ENCODE measurements around the gene LHX6. TPM values are rescaled to one million over a fixed set of nuclear protein-coding genes. Genes with fewer than 3 reads are reported as not detected.
A peak's percentile ranks its signal among the peaks of the same experiment; 100 is the strongest.

The LHX6 gene
- total RNA-seq, 1 experiment from 2014 or later = 11.1 TPM

DNA sequence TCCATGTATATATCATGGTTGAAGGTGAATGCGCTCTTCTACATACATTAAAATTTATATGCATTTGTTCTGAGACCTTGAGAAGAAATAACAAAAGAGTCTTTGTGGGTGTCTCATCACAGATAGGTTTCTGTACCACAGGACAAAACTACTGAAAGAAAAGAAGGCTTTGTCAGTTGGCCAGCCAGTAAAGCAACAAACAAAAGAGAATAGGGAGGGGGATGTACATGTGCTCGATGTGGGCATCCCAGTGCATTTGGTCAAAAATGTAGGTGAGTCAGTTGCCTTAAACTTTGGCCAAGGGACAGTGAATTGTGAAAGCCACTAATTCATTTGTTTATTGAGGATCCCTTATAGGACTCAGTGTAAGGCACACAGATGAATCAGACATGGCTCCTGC, 22.6 kb upstream of the LHX6 start:
- intact Hi-C loops (cut with micrococcal nuclease) = no loop called here
- no TSS peak for BruUV-seq (replicated peaks)
- H3K27ac ChIP-seq (ENCODE audit: low read length) = 0 out of 2 replicates have a peak overlapping the region, but pooled peaks have one; percentile 23

DNA sequence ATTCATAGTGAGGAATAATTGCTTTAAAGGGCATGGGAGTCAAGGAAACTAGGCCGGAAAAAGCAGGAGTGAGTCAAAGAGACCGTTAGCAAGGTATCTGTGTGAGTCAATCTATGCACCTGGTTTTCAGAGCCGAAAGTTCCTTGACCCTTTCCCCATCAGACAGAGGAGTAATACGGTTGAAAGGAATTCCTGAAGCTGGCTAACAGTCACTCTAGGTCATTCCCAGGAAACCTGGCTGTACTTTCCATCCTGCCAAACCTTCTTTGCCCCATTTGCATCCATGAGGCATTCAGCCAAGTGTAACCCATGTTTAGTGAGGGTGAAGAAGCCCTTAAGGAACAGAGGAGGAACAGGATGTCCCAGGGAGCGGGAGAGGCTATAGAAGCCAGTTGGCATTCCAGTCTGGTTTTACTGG, 19.7 kb upstream of the LHX6 start:
- DNase-seq = peak; percentile 90
- Histone ChIP-seq H3K79me2 (ENCODE audit: low read length) (peaks cover 4% of the 10 kb centered on the region; the same call in 1 of the 2 replicates), H3K4me3 (ENCODE audit: low read length) (peak overlapping the region; percentile 9; the same call in 1 of the 2 replicates), H3K27ac (ENCODE audit: low read length) (peak overlapping the region; percentile 91), H3F3A (ENCODE audit: low read length, unreplicated experiment) (peaks cover 3% of the 10 kb centered on the region), H3K27me3 (ENCODE audit: low read length) (no peaks in the 10 kb centered on the region), H3K36me3 (ENCODE audit: low read depth, low read length) (peaks cover 43% of the 10 kb centered on the region), H3K9ac (ENCODE audit: low read length) (peak overlapping the region; percentile 22), H2AFZ (ENCODE audit: low read length) (no peak overlapping the region), H4K20me1 (ENCODE audit: low read length) (no peaks in the 10 kb centered on the region), H3K4me1 (ENCODE audit: insufficient read depth, low read length) (peaks cover 21% of the 10 kb centered on the region), H3K4me2 (ENCODE audit: low read length) (peak overlapping the region; percentile 42), H3K9me2 (replicated peaks; ENCODE audit: low read length) (no peaks in the 10 kb centered on the region), H3K9me3 (ENCODE audit: low read length) (no peaks in the 10 kb centered on the region)
- ChIA-PET POLR2A (ENCODE audit: unreplicated experiment) (no interaction called here), CTCF (no interaction called here)
- no peak for TF ChIP-seq EZH2 (IDR thresholded peaks at IDR 0.05; ENCODE audit: low read length, unreplicated experiment)
- TF ChIP-seq EZH2phosphoT487 (IDR thresholded peaks at IDR 0.05; ENCODE audit: borderline replicate concordance, low read length) = no peak
- TF ChIP-seq, protein P1, sequence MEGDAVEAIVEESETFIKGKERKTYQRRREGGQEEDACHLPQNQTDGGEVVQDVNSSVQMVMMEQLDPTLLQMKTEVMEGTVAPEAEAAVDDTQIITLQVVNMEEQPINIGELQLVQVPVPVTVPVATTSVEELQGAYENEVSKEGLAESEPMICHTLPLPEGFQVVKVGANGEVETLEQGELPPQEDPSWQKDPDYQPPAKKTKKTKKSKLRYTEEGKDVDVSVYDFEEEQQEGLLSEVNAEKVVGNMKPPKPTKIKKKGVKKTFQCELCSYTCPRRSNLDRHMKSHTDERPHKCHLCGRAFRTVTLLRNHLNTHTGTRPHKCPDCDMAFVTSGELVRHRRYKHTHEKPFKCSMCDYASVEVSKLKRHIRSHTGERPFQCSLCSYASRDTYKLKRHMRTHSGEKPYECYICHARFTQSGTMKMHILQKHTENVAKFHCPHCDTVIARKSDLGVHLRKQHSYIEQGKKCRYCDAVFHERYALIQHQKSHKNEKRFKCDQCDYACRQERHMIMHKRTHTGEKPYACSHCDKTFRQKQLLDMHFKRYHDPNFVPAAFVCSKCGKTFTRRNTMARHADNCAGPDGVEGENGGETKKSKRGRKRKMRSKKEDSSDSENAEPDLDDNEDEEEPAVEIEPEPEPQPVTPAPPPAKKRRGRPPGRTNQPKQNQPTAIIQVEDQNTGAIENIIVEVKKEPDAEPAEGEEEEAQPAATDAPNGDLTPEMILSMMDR (conservative IDR thresholded peaks at IDR 0.05; ENCODE audit: low read depth, low read length) = no peak
- BruUV-seq (replicated peaks) = no TSS peak
- intact Hi-C loops (cut with micrococcal nuclease) = no loop called here
- peak; percentile 87 for ATAC-seq

More for the DNA sequence above, 22.6 kb upstream of the LHX6 start:
- Histone ChIP-seq H3K4me1 (ENCODE audit: insufficient read depth, low read length) (peaks cover 21% of the 10 kb centered on the region), H3K79me2 (ENCODE audit: low read length) (peaks cover 7% of the 10 kb centered on the region; the same call in 1 of the 2 replicates), H4K20me1 (ENCODE audit: low read length) (no peaks in the 10 kb centered on the region), H2AFZ (ENCODE audit: low read length) (no peak overlapping the region), H3K4me3 (ENCODE audit: low read length) (no peak overlapping the region), H3K36me3 (ENCODE audit: low read depth, low read length) (peaks cover 24% of the 10 kb centered on the region), H3K9ac (ENCODE audit: low read length) (no peak overlapping the region), H3K4me2 (ENCODE audit: low read length) (no peak overlapping the region), H3K9me2 (replicated peaks; ENCODE audit: low read length) (no peaks in the 10 kb centered on the region), H3K27me3 (ENCODE audit: low read length) (no peaks in the 10 kb centered on the region), H3K9me3 (ENCODE audit: low read length) (no peaks in the 10 kb centered on the region), H3F3A (ENCODE audit: low read length, unreplicated experiment) (peaks cover 3% of the 10 kb centered on the region)
- ATAC-seq (no peak), DNase-seq (no peak)
- ChIA-PET CTCF (no interaction called here), POLR2A (ENCODE audit: unreplicated experiment) (no interaction called here)
- TF ChIP-seq, protein P1 (conservative IDR thresholded peaks at IDR 0.05; ENCODE audit: low read depth, low read length) = no peak
- no peak for TF ChIP-seq EZH2 (IDR thresholded peaks at IDR 0.05; ENCODE audit: low read length, unreplicated experiment)
- no peak for TF ChIP-seq EZH2phosphoT487 (IDR thresholded peaks at IDR 0.05; ENCODE audit: borderline replicate concordance, low read length)

DNA sequence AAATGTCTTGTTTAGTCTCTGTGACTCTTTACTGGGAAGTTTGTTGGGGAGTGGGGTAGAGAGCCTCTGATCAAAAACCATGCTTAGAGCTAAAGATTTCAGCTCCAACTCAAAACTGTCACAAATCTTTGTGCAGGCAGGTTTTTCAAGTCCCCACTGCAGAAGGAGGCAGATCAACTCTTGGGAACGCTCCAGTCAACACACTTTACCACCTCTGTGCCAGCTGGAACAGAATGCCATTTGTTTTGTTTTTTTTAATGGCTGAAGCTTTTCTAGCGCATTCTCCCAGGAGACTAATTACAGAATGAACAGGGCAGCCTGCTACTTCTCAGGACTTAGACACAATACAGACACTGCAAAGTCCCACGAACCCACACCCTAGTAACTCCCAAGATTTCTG, 17.9 kb upstream of the LHX6 start:
- BruUV-seq (replicated peaks) = no TSS peak
- Histone ChIP-seq H3K27me3 (ENCODE audit: low read length) (no peaks in the 10 kb centered on the region), H3K4me2 (ENCODE audit: low read length) (no peak overlapping the region), H3K27ac (ENCODE audit: low read length) (no peak overlapping the region), H3K9me2 (replicated peaks; ENCODE audit: low read length) (no peaks in the 10 kb centered on the region), H3F3A (ENCODE audit: low read length, unreplicated experiment) (peaks cover 3% of the 10 kb centered on the region), H3K9me3 (ENCODE audit: low read length) (no peaks in the 10 kb centered on the region), H3K36me3 (ENCODE audit: low read depth, low read length) (peaks cover 45% of the 10 kb centered on the region), H3K4me3 (ENCODE audit: low read length) (no peak overlapping the region), H3K9ac (ENCODE audit: low read length) (no peak overlapping the region), H3K79me2 (ENCODE audit: low read length) (no peaks in the 10 kb centered on the region), H4K20me1 (ENCODE audit: low read length) (no peaks in the 10 kb centered on the region), H3K4me1 (ENCODE audit: insufficient read depth, low read length) (peaks cover 21% of the 10 kb centered on the region), H2AFZ (ENCODE audit: low read length) (no peak overlapping the region)
- POLR2A ChIA-PET (ENCODE audit: unreplicated experiment) = no interaction called here
- TF ChIP-seq EZH2phosphoT487 (IDR thresholded peaks at IDR 0.05; ENCODE audit: borderline replicate concordance, low read length) = no peak
- TF ChIP-seq EZH2 (IDR thresholded peaks at IDR 0.05; ENCODE audit: low read length, unreplicated experiment) = no peak
- TF ChIP-seq, protein P1 (conservative IDR thresholded peaks at IDR 0.05; ENCODE audit: low read depth, low read length) = no peak
- DNase-seq = no peak
- ATAC-seq = no peak
- intact Hi-C loops (cut with micrococcal nuclease) = no loop called here
- CTCF ChIA-PET = no interaction called here
